Adrenal gland (tissue), 5 donors: ENCODE results near the gene BATF3.

Experiments used
- CTCF ChIP-seq, 6 experiments: fragments of 450-650 bp in 4 of 6; fragments of 200-600 bp in 2 of 6; sonication (generic) in 1 of 6; IDR thresholded peaks; 1 replicate in 5 of 6; 2 replicates in 1 of 6; pipeline versions ENCODE4 v1.5.1 to v1.8.0; 2016 to 2021; ENCODE audit warnings: antibody characterized with exemption in 6 of 6, mild to moderate bottlenecking in 2 of 6, moderate library complexity in 1 of 6
- POLR2A ChIP-seq, 2 donors: fragments of 450-650 bp; IDR thresholded peaks; one replicate each; pipeline ENCODE4 v1.6.1; 2017; ENCODE audit warnings: antibody characterized with exemption in 2 of 2, mild to moderate bottlenecking in 2 of 2, moderate library complexity in 1 of 2
- donor health status: DM: no; HTN: no; CAD: no.

GRCh38 chr1:212686591-212686990 lies 13.0 kb downstream of the BATF3 start:
- TF ChIP-seq CTCF (IDR thresholded peaks at IDR 0.05): no peak
- TF ChIP-seq POLR2A (IDR thresholded peaks at IDR 0.05): no peak
